PFSK-1 (cell line): ENCODE data around the gene WNT3A.

Experiments
- FOXP2 ChIP-seq: optimal IDR thresholded peaks from 2 replicates; pipeline ENCODE3; 2011; ENCODE audit warnings: borderline replicate concordance, control low read depth, inconsistent platforms; ENCODE audit not compliant: insufficient read depth; ENCODE audit errors: extremely low read length, extremely low read depth
- POLR2AphosphoS5 ChIP-seq: IDR thresholded peaks from 2 replicates; pipeline ENCODE4 v1.6.1; 2012; ENCODE audit warnings: low read depth, mild to moderate bottlenecking, control low read depth, low read length, moderate library complexity
- SIN3A ChIP-seq: IDR thresholded peaks from 2 replicates; pipeline ENCODE4 v1.6.1; 2012; ENCODE audit warnings: mild to moderate bottlenecking, low read length, moderate library complexity, borderline replicate concordance; ENCODE audit not compliant: insufficient read depth
- TAF1 ChIP-seq: IDR thresholded peaks from 2 replicates; pipeline ENCODE4 v1.6.1; 2012; ENCODE audit warnings: low read length, control low read depth, borderline replicate concordance; ENCODE audit not compliant: insufficient read depth
- TF ChIP-seq, protein P1 (sequence below), 2 experiments: IDR thresholded peaks; 2 replicates each; pipeline versions ENCODE4 v1.6.1 to v1.8.0; 2011 to 2012; ENCODE audit warnings: low read depth in 2 of 2, low read length in 2 of 2, control low read depth in 1 of 2, inconsistent platforms in 1 of 2, mild to moderate bottlenecking in 1 of 2, moderate library complexity in 1 of 2; ENCODE audit not compliant: insufficient read depth in 1 of 2

Gene WNT3A

DNA sequence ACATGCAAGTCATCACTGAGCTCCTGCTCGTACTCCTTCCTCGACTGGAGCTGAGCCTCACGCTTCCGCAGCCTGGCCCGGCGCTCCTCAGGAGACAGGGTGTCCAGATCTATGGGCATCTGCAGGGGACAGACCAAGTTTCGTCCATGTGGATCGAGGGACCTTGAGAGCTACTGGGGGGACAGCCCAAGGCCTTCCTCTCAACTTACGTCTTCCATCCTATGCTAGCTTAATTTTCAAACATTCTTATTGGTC, 99.9 kb downstream of the WNT3A start:
- TF ChIP-seq, protein P1, sequence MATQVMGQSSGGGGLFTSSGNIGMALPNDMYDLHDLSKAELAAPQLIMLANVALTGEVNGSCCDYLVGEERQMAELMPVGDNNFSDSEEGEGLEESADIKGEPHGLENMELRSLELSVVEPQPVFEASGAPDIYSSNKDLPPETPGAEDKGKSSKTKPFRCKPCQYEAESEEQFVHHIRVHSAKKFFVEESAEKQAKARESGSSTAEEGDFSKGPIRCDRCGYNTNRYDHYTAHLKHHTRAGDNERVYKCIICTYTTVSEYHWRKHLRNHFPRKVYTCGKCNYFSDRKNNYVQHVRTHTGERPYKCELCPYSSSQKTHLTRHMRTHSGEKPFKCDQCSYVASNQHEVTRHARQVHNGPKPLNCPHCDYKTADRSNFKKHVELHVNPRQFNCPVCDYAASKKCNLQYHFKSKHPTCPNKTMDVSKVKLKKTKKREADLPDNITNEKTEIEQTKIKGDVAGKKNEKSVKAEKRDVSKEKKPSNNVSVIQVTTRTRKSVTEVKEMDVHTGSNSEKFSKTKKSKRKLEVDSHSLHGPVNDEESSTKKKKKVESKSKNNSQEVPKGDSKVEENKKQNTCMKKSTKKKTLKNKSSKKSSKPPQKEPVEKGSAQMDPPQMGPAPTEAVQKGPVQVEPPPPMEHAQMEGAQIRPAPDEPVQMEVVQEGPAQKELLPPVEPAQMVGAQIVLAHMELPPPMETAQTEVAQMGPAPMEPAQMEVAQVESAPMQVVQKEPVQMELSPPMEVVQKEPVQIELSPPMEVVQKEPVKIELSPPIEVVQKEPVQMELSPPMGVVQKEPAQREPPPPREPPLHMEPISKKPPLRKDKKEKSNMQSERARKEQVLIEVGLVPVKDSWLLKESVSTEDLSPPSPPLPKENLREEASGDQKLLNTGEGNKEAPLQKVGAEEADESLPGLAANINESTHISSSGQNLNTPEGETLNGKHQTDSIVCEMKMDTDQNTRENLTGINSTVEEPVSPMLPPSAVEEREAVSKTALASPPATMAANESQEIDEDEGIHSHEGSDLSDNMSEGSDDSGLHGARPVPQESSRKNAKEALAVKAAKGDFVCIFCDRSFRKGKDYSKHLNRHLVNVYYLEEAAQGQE (IDR thresholded peaks at IDR 0.05; ENCODE audit: insufficient read depth in 1 of 2, low read depth in 2 of 2, low read length in 2 of 2) = no peak
- no peak for TF ChIP-seq POLR2AphosphoS5
- TF ChIP-seq TAF1 = no peak
- no peak for TF ChIP-seq SIN3A
- no peak for TF ChIP-seq FOXP2

DNA sequence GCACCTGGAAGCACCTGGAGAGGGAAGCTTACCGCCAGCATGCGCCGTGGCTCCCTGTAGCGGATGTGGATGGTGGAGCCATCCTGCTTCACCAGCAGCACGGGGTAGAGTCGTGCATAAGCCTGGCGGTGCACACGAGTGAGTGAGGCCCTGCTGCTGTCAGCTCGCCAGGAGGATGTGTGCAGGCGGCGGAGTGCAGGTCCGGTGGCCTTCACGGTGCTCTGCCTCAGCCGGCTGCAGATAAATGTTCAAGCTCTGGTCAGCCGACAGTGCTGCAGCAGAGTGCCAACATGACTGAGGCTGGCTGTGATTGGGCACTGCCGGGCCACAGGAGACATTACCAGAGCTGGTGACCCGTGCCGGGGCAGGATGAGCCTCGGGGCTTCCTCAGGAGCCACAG, 100.8 kb downstream of the WNT3A start:
- no peak for TF ChIP-seq TAF1
- TF ChIP-seq, protein P1 (IDR thresholded peaks at IDR 0.05; ENCODE audit: insufficient read depth in 1 of 2, low read depth in 2 of 2, low read length in 2 of 2) = no peak
- no peak for TF ChIP-seq FOXP2
- TF ChIP-seq POLR2AphosphoS5 = no peak
- no peak for TF ChIP-seq SIN3A

DNA sequence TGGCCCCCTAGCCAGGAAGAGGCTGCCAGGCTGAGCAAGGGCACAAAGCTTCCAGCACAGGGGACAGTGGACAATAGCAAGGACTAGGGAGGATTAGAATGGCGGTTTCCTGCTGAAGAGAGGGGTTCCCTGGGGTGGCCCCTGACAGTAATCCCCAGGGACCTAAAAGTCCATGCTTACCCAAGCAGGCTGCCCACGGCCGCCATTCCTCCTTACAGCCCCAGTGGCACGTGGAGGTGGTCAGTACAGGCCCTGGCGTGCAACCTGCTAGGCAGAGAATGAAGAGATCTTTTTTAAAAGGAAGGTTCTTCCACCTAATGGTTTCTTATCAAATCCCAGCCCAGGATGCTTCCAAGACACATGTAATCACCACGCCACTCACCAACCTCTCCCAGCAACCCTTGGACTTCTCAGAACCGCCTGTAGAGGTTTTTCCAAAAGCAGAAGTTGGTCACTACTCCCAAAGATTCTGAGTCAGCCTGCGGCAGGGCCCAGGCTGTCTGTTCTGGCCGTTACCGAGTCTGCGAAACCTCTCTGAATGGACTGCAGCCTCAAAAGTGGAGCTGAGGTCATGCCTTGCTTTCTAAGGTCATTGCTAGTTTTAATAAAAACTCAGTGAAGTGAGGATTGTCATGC, 101.4 kb downstream of the WNT3A start:
- TF ChIP-seq, protein P1 (IDR thresholded peaks at IDR 0.05; ENCODE audit: insufficient read depth in 1 of 2, low read depth in 2 of 2, low read length in 2 of 2) = no peak
- TF ChIP-seq TAF1 = no peak
- no peak for TF ChIP-seq FOXP2
- TF ChIP-seq POLR2AphosphoS5 = no peak

GRCh38 chr1:228108742-228109072, 101.9 kb downstream of the WNT3A start:
- TF ChIP-seq, protein P1 (IDR thresholded peaks at IDR 0.05; ENCODE audit: insufficient read depth in 1 of 2, low read depth in 2 of 2, low read length in 2 of 2) = no peak
- TF ChIP-seq TAF1 (no peak), SIN3A (no peak), POLR2AphosphoS5 (no peak), FOXP2 (no peak)

DNA sequence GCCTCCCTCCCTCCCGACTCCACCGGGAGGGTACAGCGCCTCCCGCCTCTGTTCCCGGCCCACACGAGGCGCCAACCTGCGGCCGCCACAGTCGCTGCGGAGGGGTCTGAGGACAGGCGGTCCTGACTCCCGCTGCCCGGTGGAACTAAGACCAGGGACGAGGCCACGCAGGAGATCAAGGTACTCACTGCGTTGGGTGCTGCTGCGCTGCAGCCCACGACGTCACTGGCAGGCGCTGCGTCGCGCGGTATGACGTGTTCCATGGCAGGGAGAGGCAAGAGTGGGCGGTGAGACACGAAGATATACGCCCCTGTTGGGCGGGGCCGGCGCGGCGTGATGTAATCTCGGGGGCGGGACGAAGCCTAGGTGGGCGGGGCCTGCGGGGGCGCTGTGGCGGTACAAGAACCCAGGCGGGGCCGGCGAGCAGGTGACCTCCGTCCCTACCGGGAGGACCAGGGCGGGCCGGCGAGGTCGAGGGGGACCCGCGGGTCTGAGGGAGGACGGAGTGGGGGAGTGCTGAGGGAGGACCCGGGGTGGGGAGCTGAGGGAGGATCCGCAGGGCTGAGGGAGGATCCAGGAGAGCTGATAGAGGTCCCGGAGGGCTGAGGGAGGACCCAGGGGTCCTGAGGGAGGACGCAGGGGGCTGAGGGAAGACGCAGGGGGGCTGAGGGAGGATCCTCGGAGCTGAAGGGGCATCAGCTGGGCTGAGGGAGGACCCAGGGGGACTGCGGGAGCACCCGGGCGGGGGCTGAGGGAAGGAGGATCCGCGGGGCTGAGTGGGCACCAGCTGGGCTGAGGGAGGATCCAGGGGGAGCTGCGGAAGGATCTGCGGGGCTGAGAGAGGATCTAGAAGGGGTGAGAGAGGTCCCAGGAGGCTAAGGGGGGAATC, 102.5 kb downstream of the WNT3A start, which contains the start of gene MRPL55:
Gene MRPL55 (minus strand): TSS at position 227 of the 889 bp plus-strand sequence. CDS start 1,039 bp downstream, outside the sequence.
- TF ChIP-seq POLR2AphosphoS5 = peak; percentile 95
- TF ChIP-seq, protein P1 (IDR thresholded peaks at IDR 0.05; ENCODE audit: insufficient read depth in 1 of 2, low read depth in 2 of 2, low read length in 2 of 2) = peak in 1 of 2 experiments; percentile 50; a peak in 1 of 4 replicates
- TF ChIP-seq SIN3A = peak; percentile 56; the same call in 1 of the 2 replicates
- no peak for TF ChIP-seq FOXP2
- TF ChIP-seq TAF1 = no peak
